SK-N-MC (cell line): Measurements from ENCODE around the gene ZCCHC24.

Experiments used
- DNase-seq: peaks from one replicate; pipeline ENCODE4 v3.0.0-alpha.2; 2011; ENCODE audit warnings: low read depth, low spot score
- H3K27ac ChIP-seq: fragments of 200-600 bp; sonication (generic); 2 replicates; pipeline ENCODE4 v1.5.1; 2016; ENCODE audit warnings: mixed run types
- H3K36me3 ChIP-seq: fragments of 200-600 bp; sonication (generic); 2 replicates; pipeline ENCODE4 v1.6.1; 2017; ENCODE audit warnings: antibody characterized with exemption, low read length, mixed read lengths; ENCODE audit not compliant: insufficient read depth
- H3K4me3 ChIP-seq: fragments of 200-600 bp; sonication (generic); 2 replicates; pipeline ENCODE4 v1.5.1; 2016
- H3K9ac ChIP-seq: fragments of 200-600 bp; sonication (generic); 2 replicates; pipeline ENCODE4 v1.8.0; 2017; ENCODE audit warnings: mixed run types, mixed read lengths; ENCODE audit not compliant: insufficient read length
- H3K9me3 ChIP-seq: fragments of 200-600 bp; sonication (generic); 2 replicates; pipeline ENCODE4 v1.6.1; 2017; ENCODE audit warnings: low read depth, mild to moderate bottlenecking, antibody characterized with exemption, low read length, moderate library complexity, mixed read lengths
- EZH2 ChIP-seq: fragments of 200-600 bp; sonication (generic); IDR thresholded peaks from one replicate; pipeline ENCODE4 v1.6.1; 2017; ENCODE audit warnings: antibody characterized with exemption
- FOXP2 ChIP-seq: optimal IDR thresholded peaks from 2 replicates; pipeline ENCODE3; 2011; ENCODE audit warnings: mild to moderate bottlenecking, moderate library complexity; ENCODE audit not compliant: insufficient read depth; ENCODE audit errors: extremely low read length, control extremely low read depth
- POLR2AphosphoS5 ChIP-seq: IDR thresholded peaks from 2 replicates; pipeline ENCODE4 v1.6.1; 2012; ENCODE audit warnings: mild to moderate bottlenecking, low read depth, low read length, borderline replicate concordance

The ZCCHC24 gene

GRCh38 chr10:79416578-79417255 is 28.7 kb downstream of the ZCCHC24 start:
- Histone ChIP-seq H3K9ac (no peak overlapping the region), H3K9me3 (no peaks in the 10 kb centered on the region), H3K36me3 (no peaks in the 10 kb centered on the region), H3K27ac (no peak overlapping the region), H3K4me3 (no peak overlapping the region)
- TF ChIP-seq POLR2AphosphoS5, result no peak
- no peak for TF ChIP-seq FOXP2
- DNase-seq, result no peak

- H3K36me3 ChIP-seq, result no peaks in the 10 kb centered on the region
- no peak overlapping the region for H3K4me3 ChIP-seq
- no peak overlapping the region for H3K9ac ChIP-seq
- no peaks in the 10 kb centered on the region for H3K9me3 ChIP-seq
- DNase-seq, result no peak
- TF ChIP-seq POLR2AphosphoS5 (no peak), FOXP2 (no peak)
- H3K27ac ChIP-seq, result no peak overlapping the region
These were observed 29.5 kb downstream of the ZCCHC24 start for GRCh38 chr10:79415736-79416577.

- no peak for DNase-seq
- Histone ChIP-seq H3K36me3 (no peaks in the 10 kb centered on the region), H3K4me3 (no peak overlapping the region), H3K27ac (no peak overlapping the region), H3K9ac (no peak overlapping the region), H3K9me3 (no peaks in the 10 kb centered on the region)
- no peak for TF ChIP-seq POLR2AphosphoS5
- TF ChIP-seq EZH2, result no peak
- no peak for TF ChIP-seq FOXP2
These were observed 30.7 kb downstream of the ZCCHC24 start for GRCh38 chr10:79414714-79415113.

GRCh38 chr10:79413196-79413595 is 32.2 kb downstream of the ZCCHC24 start:
- no peaks in the 10 kb centered on the region for H3K9me3 ChIP-seq
- TF ChIP-seq EZH2 (no peak), POLR2AphosphoS5 (no peak), FOXP2 (no peak)
- H3K9ac ChIP-seq, result no peak overlapping the region
- H3K36me3 ChIP-seq, result no peaks in the 10 kb centered on the region
- no peak overlapping the region for H3K4me3 ChIP-seq
- DNase-seq, result no peak
- no peak overlapping the region for H3K27ac ChIP-seq

- Histone ChIP-seq H3K36me3 (no peaks in the 10 kb centered on the region), H3K9me3 (no peaks in the 10 kb centered on the region), H3K4me3 (no peak overlapping the region), H3K27ac (no peak overlapping the region), H3K9ac (no peak overlapping the region)
- TF ChIP-seq FOXP2, result no peak
- no peak for TF ChIP-seq EZH2
- no peak for TF ChIP-seq POLR2AphosphoS5
- no peak for DNase-seq
These were observed 32.9 kb downstream of the ZCCHC24 start for GRCh38 chr10:79412516-79412915.

- Histone ChIP-seq H3K9me3 (no peaks in the 10 kb centered on the region), H3K9ac (no peak overlapping the region), H3K36me3 (no peaks in the 10 kb centered on the region), H3K27ac (no peak overlapping the region), H3K4me3 (no peak overlapping the region)
- DNase-seq, result no peak
- TF ChIP-seq POLR2AphosphoS5 (no peak), FOXP2 (no peak), EZH2 (no peak)
These were observed 33.6 kb downstream of the ZCCHC24 start for GRCh38 chr10:79411546-79412495.

- TF ChIP-seq POLR2AphosphoS5 (no peak), FOXP2 (no peak), EZH2 (no peak)
- no peaks in the 10 kb centered on the region for H3K36me3 ChIP-seq
These were observed 34.9 kb downstream of the ZCCHC24 start for GRCh38 chr10:79410315-79411094.

More at GRCh38 chr10:79410315-79411094, 34.9 kb downstream of the ZCCHC24 start:
- Histone ChIP-seq H3K27ac (no peak overlapping the region), H3K9ac (no peak overlapping the region), H3K4me3 (no peak overlapping the region), H3K9me3 (no peaks in the 10 kb centered on the region)
- no peak for DNase-seq
